ENCODE data around the gene SIRT7. TPM values are rescaled to one million over a fixed set of nuclear protein-coding genes. Genes with fewer than 3 reads are reported as not detected.
A peak's percentile ranks its signal among the peaks of the same experiment; 100 is the strongest.

Gene SIRT7
- total RNA-seq, 1 donor from 2014 or later: 30.2 TPM

DNA sequence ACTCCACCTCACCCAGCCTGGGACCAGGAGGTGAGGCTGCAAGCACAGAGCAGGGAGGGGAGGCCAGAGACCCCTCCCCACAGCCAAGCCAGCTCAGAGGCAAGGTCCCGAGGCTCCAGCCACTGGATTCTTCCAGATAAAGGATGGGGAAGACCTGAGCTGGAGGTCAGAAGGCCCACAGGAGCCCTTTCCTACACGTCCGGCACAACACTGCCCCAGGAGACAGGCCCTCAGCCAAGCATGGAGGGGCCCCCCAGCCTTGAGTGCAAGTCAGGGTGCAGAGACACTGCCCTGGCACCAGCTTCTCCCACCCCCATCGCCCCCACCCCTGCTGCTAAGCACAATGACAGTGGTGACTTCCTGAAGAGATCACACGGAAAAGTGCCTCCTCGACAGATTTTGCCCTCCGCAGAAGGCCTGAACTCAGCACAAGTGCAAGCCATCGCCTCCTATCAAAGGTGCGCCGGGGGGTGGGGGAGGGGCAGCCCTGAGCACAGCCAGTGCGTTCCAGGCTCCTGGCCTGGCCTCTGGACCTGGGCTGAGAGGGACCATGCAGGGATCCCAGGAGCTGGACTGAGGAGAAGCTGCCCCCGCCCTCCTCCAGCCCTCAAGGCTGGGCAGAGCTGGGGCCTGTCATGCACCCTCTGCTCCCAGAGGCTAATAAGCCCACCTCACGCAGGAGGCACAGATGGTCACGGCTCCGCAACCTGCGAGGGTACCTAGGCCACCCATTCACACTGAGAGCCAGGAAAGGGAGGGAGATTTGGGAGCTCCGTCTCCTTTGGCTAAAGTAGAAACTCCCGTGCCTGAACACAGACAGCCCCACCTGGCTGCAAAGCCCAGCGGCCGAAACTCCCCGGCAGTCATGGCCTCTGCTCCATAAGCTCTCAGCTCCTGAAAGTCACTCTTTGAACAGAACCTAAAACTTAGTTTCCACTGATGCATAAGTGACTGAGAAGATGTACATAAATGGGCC lies 6.9 kb upstream of the SIRT7 start:
- H3K36me3 Mint-ChIP-seq (ENCODE audit: low read depth, unreplicated experiment): peaks cover 2% of the 10 kb centered on the region
- Histone ChIP-seq H3K4me2 (ENCODE audit: low read length) (peak overlapping the region; percentile 85), H3K9ac (ENCODE audit: low read length) (no peak overlapping the region), H3K4me3 (ENCODE audit: insufficient read depth, low read depth, low read length) (no peak overlapping the region), H3K9me3 (ENCODE audit: insufficient read depth, low read depth, low read length) (no peaks in the 10 kb centered on the region), H3K27me3 (ENCODE audit: insufficient read depth, low read length) (no peaks in the 10 kb centered on the region), H3K79me2 (ENCODE audit: insufficient read depth, low read length) (peaks cover 72% of the 10 kb centered on the region), H3K27ac (ENCODE audit: low read depth, low read length) (no peak overlapping the region), H4K20me1 (ENCODE audit: insufficient read depth, low read length) (peaks cover 68% of the 10 kb centered on the region), H3K4me1 (ENCODE audit: insufficient read depth, low read length) (peaks cover 32% of the 10 kb centered on the region), H3K36me3 (ENCODE audit: insufficient read depth, low read length) (peaks cover 5% of the 10 kb centered on the region), H2AFZ (ENCODE audit: low read depth, low read length) (no peak overlapping the region)
- no peaks in the 10 kb centered on the region for H3K9me3 Mint-ChIP-seq (ENCODE audit: unreplicated experiment)
- H3K4me3 Mint-ChIP-seq (ENCODE audit: unreplicated experiment): peak overlapping the region; percentile 93
- DNase-seq (ENCODE audit: low read depth): no peak
- H3K27me3 Mint-ChIP-seq (ENCODE audit: low read depth, unreplicated experiment): no peaks in the 10 kb centered on the region
- H3K27ac Mint-ChIP-seq (ENCODE audit: unreplicated experiment): peak overlapping the region; percentile 66
- no peak for TF ChIP-seq EZH2 (IDR thresholded peaks at IDR 0.05; ENCODE audit: insufficient read depth, low read length)
- TF ChIP-seq, protein P1, sequence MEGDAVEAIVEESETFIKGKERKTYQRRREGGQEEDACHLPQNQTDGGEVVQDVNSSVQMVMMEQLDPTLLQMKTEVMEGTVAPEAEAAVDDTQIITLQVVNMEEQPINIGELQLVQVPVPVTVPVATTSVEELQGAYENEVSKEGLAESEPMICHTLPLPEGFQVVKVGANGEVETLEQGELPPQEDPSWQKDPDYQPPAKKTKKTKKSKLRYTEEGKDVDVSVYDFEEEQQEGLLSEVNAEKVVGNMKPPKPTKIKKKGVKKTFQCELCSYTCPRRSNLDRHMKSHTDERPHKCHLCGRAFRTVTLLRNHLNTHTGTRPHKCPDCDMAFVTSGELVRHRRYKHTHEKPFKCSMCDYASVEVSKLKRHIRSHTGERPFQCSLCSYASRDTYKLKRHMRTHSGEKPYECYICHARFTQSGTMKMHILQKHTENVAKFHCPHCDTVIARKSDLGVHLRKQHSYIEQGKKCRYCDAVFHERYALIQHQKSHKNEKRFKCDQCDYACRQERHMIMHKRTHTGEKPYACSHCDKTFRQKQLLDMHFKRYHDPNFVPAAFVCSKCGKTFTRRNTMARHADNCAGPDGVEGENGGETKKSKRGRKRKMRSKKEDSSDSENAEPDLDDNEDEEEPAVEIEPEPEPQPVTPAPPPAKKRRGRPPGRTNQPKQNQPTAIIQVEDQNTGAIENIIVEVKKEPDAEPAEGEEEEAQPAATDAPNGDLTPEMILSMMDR (IDR thresholded peaks at IDR 0.05; ENCODE audit: insufficient read depth, low read depth, low read length): no peak
- no peak for FAIRE-seq
- peaks cover 14% of the 10 kb centered on the region for H3K4me1 Mint-ChIP-seq (ENCODE audit: low read depth, unreplicated experiment)

DNA sequence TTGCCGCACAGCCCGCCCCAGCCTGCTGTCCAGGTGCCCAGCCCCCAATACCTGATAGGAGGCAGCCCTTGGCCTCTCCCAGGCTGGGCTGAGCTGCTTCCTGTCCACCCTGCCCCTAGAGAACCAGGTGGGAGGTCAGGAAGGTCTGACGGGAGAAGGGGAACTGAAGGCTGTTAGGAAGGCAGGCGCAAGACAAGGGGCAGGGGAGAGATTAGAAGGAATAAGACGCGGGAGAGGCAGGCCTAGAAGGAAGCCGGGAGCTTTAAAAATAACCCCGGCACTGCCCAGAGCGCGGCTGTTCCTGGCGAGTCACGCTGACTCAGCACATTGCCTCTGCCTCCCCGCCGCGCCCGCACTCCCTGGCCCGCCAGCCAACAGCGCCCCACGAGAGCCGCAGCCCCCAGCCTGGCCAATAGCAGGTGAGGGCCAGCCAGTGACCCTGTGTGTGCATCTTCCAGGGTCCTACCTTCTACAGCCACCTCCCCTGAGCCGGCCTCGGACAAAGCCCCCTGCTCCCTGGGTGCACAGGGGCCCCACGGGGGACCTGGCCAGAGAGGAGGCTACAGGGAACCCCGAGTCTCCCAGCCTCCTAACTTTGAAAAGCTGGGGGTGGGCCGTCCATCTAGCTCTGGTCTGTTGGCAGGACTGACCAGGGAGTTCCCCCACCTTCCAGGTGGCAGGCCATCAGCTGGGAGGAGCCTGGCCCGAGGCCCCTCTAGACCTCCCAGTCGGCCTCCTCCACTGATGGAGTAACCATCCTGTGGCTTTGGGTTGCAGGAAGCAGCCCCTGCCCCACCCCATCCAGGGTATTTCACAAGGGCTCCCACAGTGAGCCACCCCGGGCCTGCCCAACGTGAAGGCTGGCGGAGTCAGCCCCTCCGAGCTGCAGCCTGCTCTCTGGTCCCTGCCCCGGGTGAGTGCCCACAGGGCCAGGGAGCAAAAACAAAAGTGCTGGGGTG lies 5.6 kb upstream of the SIRT7 start:
- H3K36me3 Mint-ChIP-seq (ENCODE audit: low read depth, unreplicated experiment): peaks cover 10% of the 10 kb centered on the region
- Histone ChIP-seq H3K4me1 (ENCODE audit: insufficient read depth, low read length) (peaks cover 28% of the 10 kb centered on the region), H3K36me3 (ENCODE audit: insufficient read depth, low read length) (peaks cover 5% of the 10 kb centered on the region), H3K27me3 (ENCODE audit: insufficient read depth, low read length) (no peaks in the 10 kb centered on the region), H4K20me1 (ENCODE audit: insufficient read depth, low read length) (peaks cover 70% of the 10 kb centered on the region), H3K4me3 (ENCODE audit: insufficient read depth, low read depth, low read length) (peak overlapping the region; percentile 48), H3K9ac (ENCODE audit: low read length) (peak overlapping the region; percentile 75), H3K4me2 (ENCODE audit: low read length) (peak overlapping the region; percentile 85), H2AFZ (ENCODE audit: low read depth, low read length) (no peak overlapping the region), H3K27ac (ENCODE audit: low read depth, low read length) (peak overlapping the region; percentile 68), H3K9me3 (ENCODE audit: insufficient read depth, low read depth, low read length) (no peaks in the 10 kb centered on the region), H3K79me2 (ENCODE audit: insufficient read depth, low read length) (peaks cover 85% of the 10 kb centered on the region)
- no peak for FAIRE-seq
- peak; percentile 62 for DNase-seq (ENCODE audit: low read depth)
- no peaks in the 10 kb centered on the region for H3K9me3 Mint-ChIP-seq (ENCODE audit: unreplicated experiment)
- peak overlapping the region; percentile 80 for H3K4me3 Mint-ChIP-seq (ENCODE audit: unreplicated experiment)
- H3K4me1 Mint-ChIP-seq (ENCODE audit: low read depth, unreplicated experiment): peaks cover 20% of the 10 kb centered on the region
- peak overlapping the region; percentile 93 for H3K27ac Mint-ChIP-seq (ENCODE audit: unreplicated experiment)
- TF ChIP-seq, protein P1 (IDR thresholded peaks at IDR 0.05; ENCODE audit: insufficient read depth, low read depth, low read length): no peak
- no peak for TF ChIP-seq EZH2 (IDR thresholded peaks at IDR 0.05; ENCODE audit: insufficient read depth, low read length)
- H3K27me3 Mint-ChIP-seq (ENCODE audit: low read depth, unreplicated experiment): no peaks in the 10 kb centered on the region
